ENCODE data around the gene CTNNA3. TPM values are rescaled to one million over a fixed set of nuclear protein-coding genes. Genes with fewer than 3 reads are reported as not detected.

The CTNNA3 gene
- polyA plus RNA-seq, 6 donors from 2014 or later = 0.38 to 1.2 TPM; not detected in 4

- DNase-seq (no peak), ATAC-seq (ENCODE audit: low read depth in 2 of 2) (no peak)
- Mint-ChIP-seq H3K36me3 (no peaks in the 10 kb centered on the region), H3K27ac (no peak overlapping the region), H3K4me1 (no peaks in the 10 kb centered on the region), H3K9me3 (peaks cover 0 to 11% (median 6%) of the 10 kb centered on the region in 7 donors), H3K4me3 (no peak overlapping the region), H3K27me3 (no peaks in the 10 kb centered on the region)
Observed at GRCh38 chr10:65952086-65952485, 1743.9 kb downstream of the CTNNA3 start.

DNA sequence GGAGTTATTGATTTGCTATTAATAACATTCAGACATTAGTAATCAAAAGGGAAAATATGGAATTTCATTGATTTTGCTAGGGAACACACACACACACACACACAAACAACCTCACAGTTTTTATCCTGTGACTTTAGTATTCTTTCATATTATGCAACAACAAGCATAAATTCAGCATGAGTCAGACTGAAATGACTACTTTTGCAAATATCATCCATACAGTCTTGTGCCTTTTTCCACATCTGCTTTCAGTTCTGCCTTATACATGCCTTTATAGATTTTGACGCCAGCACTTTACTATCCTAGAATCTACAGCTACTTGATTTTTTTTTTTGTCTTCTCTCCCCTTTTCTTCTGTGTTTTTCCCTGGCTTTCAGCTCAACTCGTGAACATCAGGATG is 1745.9 kb downstream of the CTNNA3 start:
- no peak overlapping the region for H3K4me3 Mint-ChIP-seq
- no peaks in the 10 kb centered on the region for H3K36me3 Mint-ChIP-seq
- peaks cover 0 to 8% (median 0%) of the 10 kb centered on the region in 7 donors for H3K9me3 Mint-ChIP-seq
- no peaks in the 10 kb centered on the region for H3K27me3 Mint-ChIP-seq
- no peaks in the 10 kb centered on the region for H3K4me1 Mint-ChIP-seq
- no peak for DNase-seq
- ATAC-seq (ENCODE audit: low read depth in 2 of 2) = no peak
- no peak overlapping the region for H3K27ac Mint-ChIP-seq

- H3K27ac Mint-ChIP-seq = no peak overlapping the region
- peaks cover 0 to 4% (median 0%) of the 10 kb centered on the region in 7 donors for H3K9me3 Mint-ChIP-seq
- H3K36me3 Mint-ChIP-seq = no peaks in the 10 kb centered on the region
Observed at GRCh38 chr10:65949526-65949925, 1746.5 kb downstream of the CTNNA3 start.

DNA sequence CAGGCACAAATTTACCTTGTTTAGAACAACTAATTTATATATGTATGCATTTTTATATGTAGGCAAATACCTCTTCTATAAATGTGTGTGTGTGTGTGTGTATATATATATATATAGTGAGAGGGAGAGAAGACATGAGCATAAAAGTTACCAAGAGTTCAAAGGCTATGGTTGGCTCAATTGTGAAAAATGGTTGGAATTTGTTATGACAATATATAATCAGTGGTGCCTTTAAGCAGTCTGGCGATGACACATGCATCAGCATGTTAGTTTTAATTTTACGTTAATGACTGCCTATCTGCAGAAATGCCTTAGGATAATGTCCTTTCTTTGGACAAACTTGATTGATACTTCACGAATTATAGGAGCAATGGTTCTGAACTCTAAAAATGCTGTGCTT is 1750.9 kb downstream of the CTNNA3 start:
- DNase-seq (no peak), ATAC-seq (ENCODE audit: low read depth in 2 of 2) (no peak)
- Mint-ChIP-seq H3K27ac (no peak overlapping the region), H3K27me3 (no peaks in the 10 kb centered on the region), H3K9me3 (peaks cover 0 to 2% (median 0%) of the 10 kb centered on the region in 7 donors), H3K4me3 (no peak overlapping the region), H3K36me3 (no peaks in the 10 kb centered on the region), H3K4me1 (no peaks in the 10 kb centered on the region)

More at GRCh38 chr10:65949526-65949925, 1746.5 kb downstream of the CTNNA3 start:
- H3K27me3 Mint-ChIP-seq = no peaks in the 10 kb centered on the region
- no peak overlapping the region for H3K4me3 Mint-ChIP-seq
- DNase-seq = no peak
- no peak for ATAC-seq (ENCODE audit: low read depth in 2 of 2)
- no peaks in the 10 kb centered on the region for H3K4me1 Mint-ChIP-seq

- Mint-ChIP-seq H3K9me3 (peaks cover 0 to 2% (median 2%) of the 10 kb centered on the region in 7 donors), H3K4me1 (no peaks in the 10 kb centered on the region), H3K27ac (no peak overlapping the region), H3K4me3 (no peak overlapping the region), H3K36me3 (no peaks in the 10 kb centered on the region), H3K27me3 (no peaks in the 10 kb centered on the region)
- DNase-seq (no peak), ATAC-seq (ENCODE audit: low read depth in 2 of 2) (no peak)
Observed at GRCh38 chr10:65943451-65943850, 1752.5 kb downstream of the CTNNA3 start.

- Mint-ChIP-seq H3K27ac (no peak overlapping the region), H3K4me3 (no peak overlapping the region), H3K27me3 (no peaks in the 10 kb centered on the region), H3K4me1 (no peaks in the 10 kb centered on the region), H3K36me3 (no peaks in the 10 kb centered on the region), H3K9me3 (peaks cover 0 to 2% (median 2%) of the 10 kb centered on the region in 7 donors)
- DNase-seq (no peak), ATAC-seq (ENCODE audit: low read depth in 2 of 2) (no peak)
Observed at GRCh38 chr10:65940816-65941662, 1755.0 kb downstream of the CTNNA3 start.

- Mint-ChIP-seq H3K9me3 (peaks cover 0 to 3% (median 2%) of the 10 kb centered on the region in 7 donors), H3K36me3 (no peaks in the 10 kb centered on the region), H3K4me3 (no peak overlapping the region), H3K4me1 (no peaks in the 10 kb centered on the region), H3K27me3 (no peaks in the 10 kb centered on the region), H3K27ac (no peak overlapping the region)
- ATAC-seq (ENCODE audit: low read depth in 2 of 2) = no peak
- DNase-seq = no peak
Observed at GRCh38 chr10:65940105-65940504, 1755.9 kb downstream of the CTNNA3 start.

DNA sequence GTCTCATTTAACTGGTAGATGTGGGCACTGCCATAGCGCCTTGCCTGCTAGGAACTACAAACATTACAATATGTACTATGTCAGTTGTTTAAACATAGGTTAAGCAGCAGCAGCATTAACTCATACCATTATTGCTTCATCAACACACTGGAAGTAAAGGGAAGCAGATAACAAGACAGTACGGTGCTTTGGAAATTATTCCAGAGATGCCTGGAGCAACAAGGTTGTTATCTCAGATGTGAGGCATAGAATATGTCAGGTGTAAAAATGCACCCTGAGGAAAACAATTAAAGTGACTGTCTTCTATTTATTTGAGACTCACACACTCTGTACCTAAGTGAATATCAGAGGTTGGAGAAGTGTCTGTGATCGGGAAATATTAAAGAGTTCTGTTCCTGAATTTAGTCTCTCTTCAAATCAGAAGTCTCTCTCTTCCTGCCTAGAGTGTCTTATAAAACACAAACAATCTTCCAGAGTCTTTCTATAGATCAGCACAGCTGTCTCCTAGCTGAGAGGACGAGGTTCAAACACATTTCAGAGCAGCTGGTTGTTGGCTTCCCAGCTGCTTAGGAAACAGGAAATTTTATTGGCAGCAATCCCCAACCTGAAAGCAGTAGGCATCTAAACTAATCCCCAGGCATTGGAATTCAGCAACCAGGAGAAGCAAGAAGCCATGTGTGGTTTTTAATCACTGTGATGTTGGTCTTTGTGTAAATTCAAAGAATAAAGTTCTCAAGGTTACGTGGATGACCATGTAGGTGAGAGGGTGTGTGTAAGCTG is 1764.5 kb downstream of the CTNNA3 start:
- ATAC-seq (ENCODE audit: low read depth in 2 of 2) = no peak
- H3K36me3 Mint-ChIP-seq = no peaks in the 10 kb centered on the region
- no peak for DNase-seq
- H3K4me1 Mint-ChIP-seq = no peaks in the 10 kb centered on the region
- H3K27me3 Mint-ChIP-seq = no peaks in the 10 kb centered on the region
- no peak overlapping the region for H3K4me3 Mint-ChIP-seq
- no peak overlapping the region for H3K27ac Mint-ChIP-seq
- peaks cover 0 to 3% (median 0%) of the 10 kb centered on the region in 7 donors for H3K9me3 Mint-ChIP-seq

GRCh38 chr10:65911151-65911835 is 1784.7 kb downstream of the CTNNA3 start:
- DNase-seq (no peak), ATAC-seq (ENCODE audit: low read depth in 2 of 2) (no peak)
- Mint-ChIP-seq H3K4me3 (no peak overlapping the region), H3K27ac (no peak overlapping the region), H3K36me3 (no peaks in the 10 kb centered on the region), H3K9me3 (peaks cover 0 to 2% (median 0%) of the 10 kb centered on the region in 7 donors), H3K27me3 (no peaks in the 10 kb centered on the region), H3K4me1 (no peaks in the 10 kb centered on the region)

DNA sequence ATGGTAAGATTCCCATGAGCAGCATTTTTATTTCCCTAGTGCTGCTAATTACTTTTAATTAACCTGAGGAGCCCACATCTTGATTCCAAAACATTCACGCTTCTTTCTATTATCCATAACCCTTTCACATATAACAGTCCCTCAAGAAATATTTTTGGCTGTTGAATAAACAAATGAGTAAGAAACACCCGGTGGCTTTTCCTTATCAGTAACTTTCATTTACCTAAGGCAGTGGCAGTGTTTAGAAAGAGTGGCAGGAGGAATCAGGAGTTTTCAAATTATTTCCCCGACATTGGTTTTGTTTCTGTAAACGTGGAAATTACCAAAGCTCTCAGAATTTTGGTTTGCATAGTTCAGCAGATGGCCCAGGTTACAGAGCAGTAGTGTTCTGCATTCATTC is 1785.8 kb downstream of the CTNNA3 start:
- peaks cover 0 to 3% (median 0%) of the 10 kb centered on the region in 7 donors for H3K9me3 Mint-ChIP-seq
- H3K4me1 Mint-ChIP-seq = no peaks in the 10 kb centered on the region
- no peak for ATAC-seq (ENCODE audit: low read depth in 2 of 2)
- DNase-seq = no peak
- H3K4me3 Mint-ChIP-seq = no peak overlapping the region
- no peak overlapping the region for H3K27ac Mint-ChIP-seq
- H3K36me3 Mint-ChIP-seq = no peaks in the 10 kb centered on the region
- H3K27me3 Mint-ChIP-seq = no peaks in the 10 kb centered on the region

DNA sequence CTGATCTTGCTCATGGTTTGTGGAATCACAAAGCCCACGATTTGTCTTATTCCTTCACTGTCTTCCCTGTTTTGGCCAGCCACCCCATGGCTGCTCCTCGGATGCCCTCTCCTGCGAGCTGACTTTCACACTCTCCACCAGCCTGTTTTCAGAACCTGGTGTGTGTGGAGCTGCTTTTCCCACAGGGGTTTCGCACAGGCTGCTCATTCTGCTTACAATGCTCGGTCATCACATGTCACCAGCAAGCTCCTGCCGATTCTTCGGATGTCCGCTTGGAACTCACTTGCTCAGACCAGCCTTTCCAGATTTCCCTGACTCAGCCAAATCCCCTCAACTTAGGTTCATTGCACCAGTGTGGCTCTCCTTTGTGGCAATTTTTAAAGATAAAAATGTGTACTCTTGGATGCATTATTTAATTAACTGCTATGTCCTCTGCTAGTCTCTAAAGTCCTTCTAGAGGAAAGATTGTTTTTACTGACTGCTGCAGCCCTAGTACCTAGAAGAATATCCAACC is 1788.7 kb downstream of the CTNNA3 start:
- H3K4me3 Mint-ChIP-seq = no peak overlapping the region
- no peaks in the 10 kb centered on the region for H3K36me3 Mint-ChIP-seq
- no peak for DNase-seq
- H3K4me1 Mint-ChIP-seq = no peaks in the 10 kb centered on the region
- H3K9me3 Mint-ChIP-seq = peaks cover 0 to 6% (median 2%) of the 10 kb centered on the region in 7 donors
- ATAC-seq (ENCODE audit: low read depth in 2 of 2) = no peak
- H3K27me3 Mint-ChIP-seq = no peaks in the 10 kb centered on the region
- H3K27ac Mint-ChIP-seq = no peak overlapping the region

- peaks cover 0 to 4% (median 3%) of the 10 kb centered on the region in 7 donors for H3K9me3 Mint-ChIP-seq
- ATAC-seq (ENCODE audit: low read depth in 2 of 2) (no peak), DNase-seq (no peak)
- no peaks in the 10 kb centered on the region for H3K4me1 Mint-ChIP-seq
- H3K27ac Mint-ChIP-seq = no peak overlapping the region
- H3K36me3 Mint-ChIP-seq = no peaks in the 10 kb centered on the region
- peak overlapping the region in 1 of 8 donors; percentile 35 for H3K4me3 Mint-ChIP-seq
- H3K27me3 Mint-ChIP-seq = no peaks in the 10 kb centered on the region
Observed at GRCh38 chr10:65903620-65904019, 1792.4 kb downstream of the CTNNA3 start.

DNA sequence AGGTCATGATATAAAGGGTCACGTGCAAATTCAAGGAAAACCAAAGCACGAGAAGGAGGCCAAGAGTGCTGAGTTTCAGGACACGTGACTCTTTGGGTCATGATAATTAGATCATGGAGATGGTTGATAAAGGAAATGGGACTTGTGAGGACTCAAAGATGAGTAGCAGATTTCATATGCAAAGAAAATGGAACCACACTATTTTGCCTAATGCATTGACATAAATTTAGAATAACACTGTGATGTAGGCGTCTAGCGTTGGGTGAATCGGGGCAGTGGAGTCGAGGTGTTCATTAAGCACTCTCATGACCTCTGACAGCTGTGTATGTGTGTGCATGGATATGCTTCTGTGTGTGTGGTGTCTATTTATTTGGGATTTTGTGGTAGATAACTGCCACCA is 1795.7 kb downstream of the CTNNA3 start:
- no peak overlapping the region for H3K27ac Mint-ChIP-seq
- peaks cover 0 to 9% (median 2%) of the 10 kb centered on the region in 7 donors for H3K9me3 Mint-ChIP-seq
- H3K27me3 Mint-ChIP-seq = peaks cover 0 to 7% (median 0%) of the 10 kb centered on the region in 3 donors
- DNase-seq (no peak), ATAC-seq (ENCODE audit: low read depth in 2 of 2) (no peak)
- H3K4me1 Mint-ChIP-seq = no peaks in the 10 kb centered on the region
- no peak overlapping the region for H3K4me3 Mint-ChIP-seq
- H3K36me3 Mint-ChIP-seq = no peaks in the 10 kb centered on the region
